Endothelial cell of hepatic sinusoid (primary cell): ENCODE measurements around the gene TAAR5.
"Not testable (repeated sequence)": the region's sequence is repeated elsewhere in the genome, so short reads cannot be mapped to it uniquely, and the experiment has no call there.

Source experiments
- in situ Hi-C: cut with HindIII; loops from 2 replicates; pipeline ENCODE4 v1.10.0; 2017; ENCODE audit warnings: low sequenced_read_pairs

Gene TAAR5

GRCh38 chr6:132571774-132572173 lies 17.8 kb downstream of the TAAR5 start:
- in situ Hi-C loops = no loop called here

GRCh38 chr6:132570221-132570777 lies 19.2 kb downstream of the TAAR5 start, which contains the start of gene TAAR6:
TAAR6 (plus strand) TSS chr6:132570322; CDS start chr6:132570322, 0 bp downstream.
- in situ Hi-C loops = no loop called here

- in situ Hi-C loops = no loop called here
Observed at GRCh38 chr6:132569170-132569569, 20.4 kb downstream of the TAAR5 start.

- in situ Hi-C loops = no loop called here
Observed at GRCh38 chr6:132568611-132569010, 20.9 kb downstream of the TAAR5 start.

GRCh38 chr6:132567566-132567965 lies 22.0 kb downstream of the TAAR5 start:
- in situ Hi-C loops = no loop called here

GRCh38 chr6:132566404-132566803 lies 23.1 kb downstream of the TAAR5 start:
- in situ Hi-C loops = no loop called here

GRCh38 chr6:132560087-132560486 lies 29.5 kb downstream of the TAAR5 start:
- in situ Hi-C loops = not testable (repeated sequence)

GRCh38 chr6:132552372-132552771 lies 37.2 kb downstream of the TAAR5 start, which contains the start of gene TAAR8:
TAAR8 (plus strand) TSS chr6:132552672; CDS start chr6:132552693, 21 bp downstream.
- in situ Hi-C loops = no loop called here

- in situ Hi-C loops = no loop called here
Observed at GRCh38 chr6:132551214-132551613, 38.3 kb downstream of the TAAR5 start.

- in situ Hi-C loops = no loop called here
Observed at GRCh38 chr6:132548746-132549463, 40.6 kb downstream of the TAAR5 start.

GRCh38 chr6:132544826-132545225 lies 44.7 kb downstream of the TAAR5 start:
- in situ Hi-C loops = no loop called here
